ENCODE results near the gene IPO5. TPM values are rescaled to one million over a fixed set of nuclear protein-coding genes. Genes with fewer than 3 reads are reported as not detected.

Gene IPO5
- total RNA-seq, 1 donor from 2014 or later, result 154 TPM

DNA sequence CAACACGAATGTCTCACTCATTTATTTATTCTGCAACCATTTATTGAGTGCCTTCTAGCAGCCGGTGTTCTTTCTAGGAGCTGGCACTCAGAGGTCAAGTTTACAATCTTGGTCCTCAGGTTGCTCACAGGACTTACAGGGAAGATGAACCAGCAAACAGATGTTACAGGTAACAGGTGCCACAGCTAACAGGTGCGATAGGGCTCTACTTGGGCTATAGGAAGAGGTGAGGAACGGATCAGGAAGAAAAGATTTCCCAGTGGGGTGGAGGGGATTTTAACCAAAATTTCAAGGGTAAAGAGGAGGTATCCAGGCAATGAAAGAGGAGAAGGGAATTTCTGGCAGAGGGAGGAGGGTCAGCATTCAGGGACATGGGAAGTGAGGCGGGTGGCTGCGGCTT is 102.1 kb downstream of the IPO5 start:
- Histone ChIP-seq H3K79me2 (ENCODE audit: insufficient read depth, low read length) (no peaks in the 10 kb centered on the region), H3K4me3 (ENCODE audit: insufficient read depth, low read depth, low read length) (no peak overlapping the region), H3K27me3 (ENCODE audit: insufficient read depth, low read length) (no peaks in the 10 kb centered on the region), H3K9me3 (ENCODE audit: insufficient read depth, low read depth, low read length) (no peaks in the 10 kb centered on the region), H4K20me1 (ENCODE audit: insufficient read depth, low read length) (no peaks in the 10 kb centered on the region), H3K36me3 (ENCODE audit: insufficient read depth, low read length) (no peaks in the 10 kb centered on the region), H3K4me2 (ENCODE audit: low read length) (no peak overlapping the region), H3K27ac (ENCODE audit: low read depth, low read length) (no peak overlapping the region), H2AFZ (ENCODE audit: low read depth, low read length) (no peak overlapping the region), H3K4me1 (ENCODE audit: insufficient read depth, low read length) (no peaks in the 10 kb centered on the region), H3K9ac (ENCODE audit: low read length) (no peak overlapping the region)
- Mint-ChIP-seq H3K36me3 (ENCODE audit: low read depth, unreplicated experiment) (peaks cover 2% of the 10 kb centered on the region), H3K27ac (ENCODE audit: unreplicated experiment) (no peak overlapping the region), H3K4me1 (ENCODE audit: low read depth, unreplicated experiment) (no peaks in the 10 kb centered on the region), H3K27me3 (ENCODE audit: low read depth, unreplicated experiment) (peaks cover 8% of the 10 kb centered on the region), H3K9me3 (ENCODE audit: unreplicated experiment) (peaks cover 11% of the 10 kb centered on the region), H3K4me3 (ENCODE audit: unreplicated experiment) (no peak overlapping the region)
- no peak for TF ChIP-seq EZH2 (IDR thresholded peaks at IDR 0.05; ENCODE audit: insufficient read depth, low read length)
- TF ChIP-seq, protein P1, sequence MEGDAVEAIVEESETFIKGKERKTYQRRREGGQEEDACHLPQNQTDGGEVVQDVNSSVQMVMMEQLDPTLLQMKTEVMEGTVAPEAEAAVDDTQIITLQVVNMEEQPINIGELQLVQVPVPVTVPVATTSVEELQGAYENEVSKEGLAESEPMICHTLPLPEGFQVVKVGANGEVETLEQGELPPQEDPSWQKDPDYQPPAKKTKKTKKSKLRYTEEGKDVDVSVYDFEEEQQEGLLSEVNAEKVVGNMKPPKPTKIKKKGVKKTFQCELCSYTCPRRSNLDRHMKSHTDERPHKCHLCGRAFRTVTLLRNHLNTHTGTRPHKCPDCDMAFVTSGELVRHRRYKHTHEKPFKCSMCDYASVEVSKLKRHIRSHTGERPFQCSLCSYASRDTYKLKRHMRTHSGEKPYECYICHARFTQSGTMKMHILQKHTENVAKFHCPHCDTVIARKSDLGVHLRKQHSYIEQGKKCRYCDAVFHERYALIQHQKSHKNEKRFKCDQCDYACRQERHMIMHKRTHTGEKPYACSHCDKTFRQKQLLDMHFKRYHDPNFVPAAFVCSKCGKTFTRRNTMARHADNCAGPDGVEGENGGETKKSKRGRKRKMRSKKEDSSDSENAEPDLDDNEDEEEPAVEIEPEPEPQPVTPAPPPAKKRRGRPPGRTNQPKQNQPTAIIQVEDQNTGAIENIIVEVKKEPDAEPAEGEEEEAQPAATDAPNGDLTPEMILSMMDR (IDR thresholded peaks at IDR 0.05; ENCODE audit: insufficient read depth, low read depth, low read length), result no peak
- no peak for FAIRE-seq
- DNase-seq (ENCODE audit: low read depth), result no peak

DNA sequence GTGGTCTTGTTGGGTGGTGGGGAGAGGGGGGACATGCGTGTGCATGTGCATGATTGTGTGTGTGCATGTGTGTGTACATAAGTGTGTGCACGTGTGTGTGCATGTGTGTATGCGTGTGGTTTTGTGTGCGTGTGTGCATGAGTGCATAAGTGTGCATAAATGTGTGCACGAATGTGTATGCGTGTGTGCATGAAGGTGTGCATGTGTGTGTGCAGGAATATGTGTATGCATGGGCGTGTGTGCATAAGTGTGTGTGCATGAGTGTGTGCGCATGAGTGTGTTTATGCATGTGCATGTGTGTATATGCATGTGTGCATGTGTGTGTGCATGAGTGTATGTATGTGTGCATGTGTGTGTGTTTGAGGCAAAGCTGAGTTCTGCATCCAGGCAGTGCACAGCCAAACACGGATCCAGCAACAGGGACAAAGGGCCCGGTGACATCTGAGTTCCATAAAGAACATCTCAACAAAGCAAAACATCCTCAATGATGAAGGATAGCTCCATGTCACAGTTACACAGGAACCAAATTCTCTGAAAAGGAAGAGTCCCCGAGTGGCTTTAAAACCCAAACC is 103.5 kb downstream of the IPO5 start:
- Histone ChIP-seq H3K4me3 (ENCODE audit: insufficient read depth, low read depth, low read length) (no peak overlapping the region), H3K79me2 (ENCODE audit: insufficient read depth, low read length) (no peaks in the 10 kb centered on the region), H4K20me1 (ENCODE audit: insufficient read depth, low read length) (no peaks in the 10 kb centered on the region), H3K4me1 (ENCODE audit: insufficient read depth, low read length) (no peaks in the 10 kb centered on the region), H3K36me3 (ENCODE audit: insufficient read depth, low read length) (no peaks in the 10 kb centered on the region), H3K9me3 (ENCODE audit: insufficient read depth, low read depth, low read length) (no peaks in the 10 kb centered on the region), H3K27ac (ENCODE audit: low read depth, low read length) (no peak overlapping the region), H2AFZ (ENCODE audit: low read depth, low read length) (no peak overlapping the region), H3K27me3 (ENCODE audit: insufficient read depth, low read length) (no peaks in the 10 kb centered on the region), H3K9ac (ENCODE audit: low read length) (no peak overlapping the region), H3K4me2 (ENCODE audit: low read length) (no peak overlapping the region)
- Mint-ChIP-seq H3K9me3 (ENCODE audit: unreplicated experiment) (peaks cover 16% of the 10 kb centered on the region), H3K4me3 (ENCODE audit: unreplicated experiment) (no peak overlapping the region), H3K27ac (ENCODE audit: unreplicated experiment) (no peak overlapping the region), H3K4me1 (ENCODE audit: low read depth, unreplicated experiment) (no peaks in the 10 kb centered on the region), H3K27me3 (ENCODE audit: low read depth, unreplicated experiment) (peaks cover 16% of the 10 kb centered on the region), H3K36me3 (ENCODE audit: low read depth, unreplicated experiment) (peaks cover 2% of the 10 kb centered on the region)
- no peak for DNase-seq (ENCODE audit: low read depth)
- no peak for FAIRE-seq
- TF ChIP-seq, protein P1 (IDR thresholded peaks at IDR 0.05; ENCODE audit: insufficient read depth, low read depth, low read length), result no peak
- TF ChIP-seq EZH2 (IDR thresholded peaks at IDR 0.05; ENCODE audit: insufficient read depth, low read length), result no peak

- TF ChIP-seq, protein P1 (IDR thresholded peaks at IDR 0.05; ENCODE audit: insufficient read depth, low read depth, low read length), result no peak
- TF ChIP-seq EZH2 (IDR thresholded peaks at IDR 0.05; ENCODE audit: insufficient read depth, low read length), result no peak
- H3K27me3 ChIP-seq (ENCODE audit: insufficient read depth, low read length), result no peaks in the 10 kb centered on the region
- DNase-seq (ENCODE audit: low read depth) (no peak), FAIRE-seq (no peak)
- H3K27me3 Mint-ChIP-seq (ENCODE audit: low read depth, unreplicated experiment), result peaks cover 16% of the 10 kb centered on the region
- no peak overlapping the region for H3K27ac Mint-ChIP-seq (ENCODE audit: unreplicated experiment)
- H3K9me3 Mint-ChIP-seq (ENCODE audit: unreplicated experiment), result peaks cover 11% of the 10 kb centered on the region
- H3K36me3 Mint-ChIP-seq (ENCODE audit: low read depth, unreplicated experiment), result no peaks in the 10 kb centered on the region
- H2AFZ ChIP-seq (ENCODE audit: low read depth, low read length), result no peak overlapping the region
- no peaks in the 10 kb centered on the region for H3K36me3 ChIP-seq (ENCODE audit: insufficient read depth, low read length)
- no peaks in the 10 kb centered on the region for H3K79me2 ChIP-seq (ENCODE audit: insufficient read depth, low read length)
- no peaks in the 10 kb centered on the region for H4K20me1 ChIP-seq (ENCODE audit: insufficient read depth, low read length)
- no peak overlapping the region for H3K4me2 ChIP-seq (ENCODE audit: low read length)
- H3K4me1 Mint-ChIP-seq (ENCODE audit: low read depth, unreplicated experiment), result no peaks in the 10 kb centered on the region
- H3K9ac ChIP-seq (ENCODE audit: low read length), result no peak overlapping the region
- H3K4me3 ChIP-seq (ENCODE audit: insufficient read depth, low read depth, low read length), result no peak overlapping the region
- H3K4me3 Mint-ChIP-seq (ENCODE audit: unreplicated experiment), result no peak overlapping the region
- no peak overlapping the region for H3K27ac ChIP-seq (ENCODE audit: low read depth, low read length)
- no peaks in the 10 kb centered on the region for H3K9me3 ChIP-seq (ENCODE audit: insufficient read depth, low read depth, low read length)
- no peaks in the 10 kb centered on the region for H3K4me1 ChIP-seq (ENCODE audit: insufficient read depth, low read length)
Observed at GRCh38 chr13:98059276-98059675, 105.8 kb downstream of the IPO5 start.

Measured in astrocyte (in vitro differentiated cells and primary cell).